Stimulated activated CD8-positive, alpha-beta memory T cell treated with anti-CD3 and anti-CD28 coated beads, Interleukin-4, amount 100 ng/mL, for 4 hours (primary cell): ENCODE data around the gene ARSG.
A peak's percentile ranks its signal among the peaks of the same experiment; 100 is the strongest.

ENCODE experiments used
- DNase-seq, 2 donors: peaks; one replicate each; pipeline ENCODE4 v3.0.0-alpha.2; 2020; ENCODE audit warnings: low read depth in 2 of 2, low spot score in 1 of 2

Gene ARSG

GRCh38 chr17:68446626-68447041, 155.3 kb downstream of the ARSG start:
- no peak for DNase-seq

- DNase-seq, result no peak
Measured at GRCh38 chr17:68449021-68449739, 157.9 kb downstream of the ARSG start.

- DNase-seq, result no peak
Measured at GRCh38 chr17:68450391-68450790, 159.1 kb downstream of the ARSG start.

- DNase-seq, result no peak
Measured at GRCh38 chr17:68450801-68451200, 159.5 kb downstream of the ARSG start.

- DNase-seq, result no peak
Measured at GRCh38 chr17:68451670-68452354, 160.5 kb downstream of the ARSG start.

GRCh38 chr17:68452724-68453290, 161.5 kb downstream of the ARSG start:
- DNase-seq, result no peak

- DNase-seq, result no peak
Measured at GRCh38 chr17:68453991-68454665, 162.8 kb downstream of the ARSG start.

GRCh38 chr17:68455901-68456338, 164.6 kb downstream of the ARSG start:
- DNase-seq, result no peak

- DNase-seq, result no peak
Measured at GRCh38 chr17:68456339-68457167, 165.3 kb downstream of the ARSG start.

- DNase-seq, result peak in 1 of 2 donors; percentile 8
Measured at GRCh38 chr17:68457168-68457538, 165.9 kb downstream of the ARSG start, which contains the start of gene WIPI1. WIPI1 (minus strand) TSS chr17:68457496; CDS start chr17:68457421, 75 bp downstream.

- peak; percentile 89 to 96 for DNase-seq
Measured at GRCh38 chr17:68457539-68458259, 166.4 kb downstream of the ARSG start.

- DNase-seq, result no peak
Measured at GRCh38 chr17:68458260-68459036, 167.2 kb downstream of the ARSG start.

- DNase-seq, result no peak
Measured at GRCh38 chr17:68459037-68459639, 167.8 kb downstream of the ARSG start.

- DNase-seq, result no peak
Measured at GRCh38 chr17:68460146-68460545, 168.9 kb downstream of the ARSG start.

GRCh38 chr17:68460715-68461114, 169.4 kb downstream of the ARSG start:
- no peak for DNase-seq

- DNase-seq, result no peak
Measured at GRCh38 chr17:68461122-68461539, 169.8 kb downstream of the ARSG start.

GRCh38 chr17:68461589-68461988, 170.3 kb downstream of the ARSG start:
- no peak for DNase-seq

GRCh38 chr17:68462381-68463210, 171.3 kb downstream of the ARSG start:
- DNase-seq, result peak; percentile 37 to 40
